Epithelial cell of proximal tubule (primary cell): ENCODE measurements around the gene DYRK3. TPM values are rescaled to one million over a fixed set of nuclear protein-coding genes. Genes with fewer than 3 reads are reported as not detected.

Experiments used
- DNase-seq: peaks from one replicate; pipeline ENCODE4 v3.0.0-alpha.2; 2011; ENCODE audit warnings: low read depth
- H3K4me3 ChIP-seq: 2 replicates; pipeline ENCODE4 v1.5.1; 2011; ENCODE audit warnings: low read depth, mild to moderate bottlenecking, low read length
- CTCF ChIP-seq: conservative IDR thresholded peaks from 2 replicates; pipeline ENCODE4 v1.5.1; 2012; ENCODE audit warnings: low read depth, mild to moderate bottlenecking, low read length
- total RNA-seq: library from RNA; depleted of rRNA; stranded (reverse); fragments of >200 nt; gene quantifications from 2 replicates; pipeline ENCODE4 v1.2.3, GENCODE V29; 2015

DYRK3 gene
- total RNA-seq, 1 donor from 2014 or later = 2.9 TPM

- no peak for TF ChIP-seq CTCF
- no peak for DNase-seq
- no peak overlapping the region for H3K4me3 ChIP-seq
Measured at GRCh38 chr1:206646504-206646903, 11.2 kb downstream of the DYRK3 start.

GRCh38 chr1:206647224-206647623 is 11.9 kb downstream of the DYRK3 start:
- TF ChIP-seq CTCF = no peak
- DNase-seq = no peak
- H3K4me3 ChIP-seq = no peak overlapping the region

GRCh38 chr1:206649261-206649921 is 14.1 kb downstream of the DYRK3 start:
- no peak overlapping the region for H3K4me3 ChIP-seq
- TF ChIP-seq CTCF = no peak
- no peak for DNase-seq

GRCh38 chr1:206651014-206651413 is 15.7 kb downstream of the DYRK3 start:
- no peak overlapping the region for H3K4me3 ChIP-seq
- DNase-seq = no peak
- no peak for TF ChIP-seq CTCF

GRCh38 chr1:206651958-206652890 is 16.9 kb downstream of the DYRK3 start:
- TF ChIP-seq CTCF = no peak
- no peak overlapping the region for H3K4me3 ChIP-seq
- DNase-seq = no peak

- no peak for TF ChIP-seq CTCF
- no peak for DNase-seq
- no peak overlapping the region for H3K4me3 ChIP-seq
Measured at GRCh38 chr1:206653715-206654459, 18.6 kb downstream of the DYRK3 start.
